ENCODE results near the gene SGTA. TPM values are rescaled to one million over a fixed set of nuclear protein-coding genes. Genes with fewer than 3 reads are reported as not detected.

SGTA gene
- polyA plus RNA-seq, 1 donor (not counting 4 experiments of a cell fraction or from before 2014, with no cell fraction given), result 36.1 TPM

DNA sequence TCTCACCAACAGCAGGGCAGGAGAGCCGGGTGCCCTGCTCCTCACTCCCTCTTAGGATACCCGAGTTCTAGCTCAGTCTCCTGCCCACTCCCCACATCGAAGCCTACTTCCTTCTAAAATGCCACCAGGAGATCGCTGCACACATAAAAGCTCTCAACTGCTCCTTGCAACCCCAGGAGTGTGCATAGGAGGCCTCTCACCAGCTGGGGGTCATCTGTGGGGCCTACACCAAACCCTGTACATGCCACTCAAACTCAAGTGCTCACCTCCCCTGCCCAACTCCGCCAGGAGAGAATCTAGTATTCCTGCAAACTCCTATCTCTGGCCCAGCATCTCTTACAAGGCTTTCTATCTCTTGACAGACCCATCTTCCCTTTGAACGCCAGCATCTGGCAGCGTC lies 2.8 kb downstream of the SGTA start:
- Histone ChIP-seq H3K36me3 (ENCODE audit: control insufficient read depth in 2 of 2, extremely low read depth in 1 of 2, insufficient read depth in 2 of 2, low read length in 2 of 2) (peaks cover 10 to 27% of the 10 kb centered on the region in 2 experiments), H3K79me2 (ENCODE audit: control insufficient read depth, insufficient read depth, low read length) (peaks cover 78% of the 10 kb centered on the region), H2AFZ (ENCODE audit: control insufficient read depth, low read length) (no peak overlapping the region), H3K9me3 (ENCODE audit: control insufficient read depth, low read depth, low read length) (no peaks in the 10 kb centered on the region), H3K9ac (ENCODE audit: control insufficient read depth, extremely low read depth, insufficient read depth, low read length) (no peak overlapping the region), H3K4me1 (ENCODE audit: control insufficient read depth, extremely low read depth, insufficient read depth, low read length) (peaks cover 21% of the 10 kb centered on the region), H3K4me2 (ENCODE audit: control insufficient read depth, extremely low read depth, insufficient read depth, low read depth, low read length) (no peak overlapping the region), H3K27ac (ENCODE audit: control insufficient read depth, insufficient read depth, low read length) (no peak overlapping the region), H3K9me1 (ENCODE audit: control insufficient read depth, extremely low read depth, insufficient read depth, low read length) (peaks cover 5% of the 10 kb centered on the region), H4K20me1 (ENCODE audit: control insufficient read depth, extremely low read depth, insufficient read depth, low read length) (peaks cover 21% of the 10 kb centered on the region), H3K4me3 (ENCODE audit: control insufficient read depth in 2 of 3, extremely low read depth in 1 of 3, insufficient read depth in 2 of 3, low read depth in 1 of 3, low read length in 3 of 3) (no peak overlapping the region), H3K27me3 (ENCODE audit: control insufficient read depth, extremely low read depth, insufficient read depth, low read length) (no peaks in the 10 kb centered on the region)
- dilution Hi-C loops (cut with MboI; ENCODE audit: extremely low pct_ligation_motif_present, low sequenced_read_pairs), result no loop called here
- DNase-seq (ENCODE audit: low read depth, low spot score) (no peak), FAIRE-seq (no peak)
- TF ChIP-seq EZH2 (IDR thresholded peaks at IDR 0.05; ENCODE audit: low read length) (no peak), CTCF (optimal IDR thresholded peaks at IDR 0.05 in 1 of 3, IDR thresholded peaks at IDR 0.05 in 1 of 3, conservative IDR thresholded peaks at IDR 0.05 in 1 of 3; ENCODE audit: extremely low read depth in 1 of 3, insufficient read depth in 2 of 3, low read length in 3 of 3) (no peak)

DNA sequence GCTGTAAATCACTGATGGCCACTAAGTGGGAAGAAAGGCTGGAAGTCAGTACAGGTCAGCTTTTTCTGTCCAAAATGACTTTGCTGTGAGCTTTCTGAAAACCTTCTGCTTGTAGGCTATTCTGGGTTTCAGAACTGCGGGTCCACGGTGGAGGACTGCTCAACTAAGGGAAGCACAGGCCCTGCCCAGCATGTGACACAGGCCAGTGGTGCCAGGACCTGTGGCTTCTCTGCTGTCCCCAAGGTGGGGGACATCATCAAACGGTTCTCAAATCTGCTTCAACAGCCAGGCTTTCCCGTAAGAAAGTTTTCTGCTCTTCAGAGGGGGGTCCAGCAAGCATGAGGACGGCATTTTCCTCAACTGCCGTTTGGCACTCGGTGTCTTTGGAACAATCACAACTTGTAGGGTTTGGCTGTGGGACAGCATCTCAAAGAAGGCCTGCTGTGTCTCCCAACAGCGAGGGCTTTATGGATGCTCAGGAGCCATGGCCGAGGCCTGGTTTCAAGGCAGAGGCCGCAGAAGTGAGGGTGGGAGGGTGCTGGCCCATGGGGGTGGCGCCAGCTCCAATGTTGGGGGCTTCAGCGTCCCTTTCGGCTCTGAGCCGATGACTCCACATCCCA lies 3.8 kb downstream of the SGTA start:
- Histone ChIP-seq H3K4me1 (ENCODE audit: control insufficient read depth, extremely low read depth, insufficient read depth, low read length) (peaks cover 17% of the 10 kb centered on the region), H3K27me3 (ENCODE audit: control insufficient read depth, extremely low read depth, insufficient read depth, low read length) (no peaks in the 10 kb centered on the region), H3K4me2 (ENCODE audit: control insufficient read depth, extremely low read depth, insufficient read depth, low read depth, low read length) (no peak overlapping the region), H3K9ac (ENCODE audit: control insufficient read depth, extremely low read depth, insufficient read depth, low read length) (no peak overlapping the region), H3K36me3 (ENCODE audit: control insufficient read depth in 2 of 2, extremely low read depth in 1 of 2, insufficient read depth in 2 of 2, low read length in 2 of 2) (peaks cover 12 to 27% of the 10 kb centered on the region in 2 experiments), H3K9me1 (ENCODE audit: control insufficient read depth, extremely low read depth, insufficient read depth, low read length) (peaks cover 5% of the 10 kb centered on the region), H3K79me2 (ENCODE audit: control insufficient read depth, insufficient read depth, low read length) (peaks cover 88% of the 10 kb centered on the region), H2AFZ (ENCODE audit: control insufficient read depth, low read length) (no peak overlapping the region), H4K20me1 (ENCODE audit: control insufficient read depth, extremely low read depth, insufficient read depth, low read length) (peaks cover 30% of the 10 kb centered on the region), H3K4me3 (ENCODE audit: control insufficient read depth in 2 of 3, extremely low read depth in 1 of 3, insufficient read depth in 2 of 3, low read depth in 1 of 3, low read length in 3 of 3) (no peak overlapping the region), H3K27ac (ENCODE audit: control insufficient read depth, insufficient read depth, low read length) (no peak overlapping the region), H3K9me3 (ENCODE audit: control insufficient read depth, low read depth, low read length) (no peaks in the 10 kb centered on the region)
- no peak for DNase-seq (ENCODE audit: low read depth, low spot score)
- dilution Hi-C loops (cut with MboI; ENCODE audit: extremely low pct_ligation_motif_present, low sequenced_read_pairs), result no loop called here
- no peak for FAIRE-seq
- TF ChIP-seq EZH2 (IDR thresholded peaks at IDR 0.05; ENCODE audit: low read length), result no peak

Data from keratinocyte (primary cell).